Ovary (tissue), 9 donors: ENCODE measurements around the gene MRPL11. TPM values are rescaled to one million over a fixed set of nuclear protein-coding genes. Genes with fewer than 3 reads are reported as not detected.
A peak's percentile ranks its signal among the peaks of the same experiment; 100 is the strongest.

Experiments
- DNase-seq, 5 donors: peaks; one replicate each; pipeline ENCODE4 v3.0.0-alpha.2; 2019 to 2020
- H3K27ac ChIP-seq, 2 donors: fragments of 200-600 bp; one replicate each; pipeline versions ENCODE4 v1.5.1 to v1.8.0; 2019 to 2022
- H3K27me3 ChIP-seq: fragments of 200-600 bp; one replicate; pipeline ENCODE4 v1.8.0; 2022
- H3K36me3 ChIP-seq: fragments of 200-600 bp; sonication (generic); one replicate; pipeline ENCODE4 v1.5.1; 2019
- H3K4me1 ChIP-seq: one replicate; pipeline ENCODE4 v1.8.1; 2013; ENCODE audit warnings: mild to moderate bottlenecking, moderate library complexity; ENCODE audit not compliant: insufficient read depth
- H3K4me3 ChIP-seq: fragments of 200-600 bp; sonication (generic); one replicate; pipeline ENCODE4 v1.5.1; 2017
- H3K9me3 ChIP-seq, 2 donors: fragments of 200-600 bp in 1 of 2; sonication (generic) in 1 of 2; one replicate each; pipeline versions ENCODE4 v1.5.1 to v1.8.1; 2013 to 2019; ENCODE audit warnings: mild to moderate bottlenecking in 1 of 2, moderate library complexity in 1 of 2
- CTCF ChIP-seq, 3 donors: fragments of 450-650 bp in 2 of 3; fragments of 200-600 bp in 1 of 3; IDR thresholded peaks; one replicate each; pipeline versions ENCODE4 v1.5.1 to v1.8.0; 2016 to 2022; ENCODE audit warnings: antibody characterized with exemption in 3 of 3, mild to moderate bottlenecking in 1 of 3
- EP300 ChIP-seq: sonication (generic); formaldehyde crosslinking; IDR thresholded peaks from one replicate; pipeline ENCODE4 v1.6.1; 2017; ENCODE audit warnings: antibody characterized with exemption
- POLR2A ChIP-seq: fragments of 450-650 bp; IDR thresholded peaks from one replicate; pipeline ENCODE4 v1.6.1; 2017; ENCODE audit warnings: antibody characterized with exemption, mild to moderate bottlenecking, moderate library complexity
- WGBS, 3 donors: extraction: QIAGEN DNeasy Blood & Tissue Kit in 1 of 3; methylation state at CpG; one replicate each; pipeline versions ENCODE4 v1.1.5 to v1.1.7; 2013 to 2017; 5-methylcytosine and 5-hydroxymethylcytosine counted together
- intact Hi-C, 4 donors: fragments of 100-400 bp; cut with DNase I; formaldehyde crosslinking; loops; one replicate each; pipeline versions ENCODE4 v1.11.0 to v1.15.1; 2022 to 2023
- polyA plus RNA-seq, 2 donors: library from polyadenylated mRNA; stranded (reverse); fragments of 200-250 nt in 1 of 2; fragments of 350-450 nt in 1 of 2; fragmentation: Illumina TruSeq in 1 of 2; extraction: RNeasy Lipid Tissue Mini Kit (QIAGEN cat#74804) in 1 of 2; gene quantifications; one replicate each; pipeline ENCODE4 v1.2.3, GENCODE V29; 2013 to 2014
- small RNA-seq: library from RNA; depleted of rRNA; stranded (forward); fragments of <200 nt; gene quantifications from one replicate; pipeline ENCODE3, GENCODE V24; 2016
- total RNA-seq, 7 donors: library from RNA; depleted of rRNA in 2 of 7; stranded (reverse); fragments of >200 nt in 2 of 7; fragmentation: NEBNext Ultra II Directional in 3 of 7; extraction: Animal tissue kit (Norgen Biotek cat#: 25700) in 3 of 7; gene quantifications; one replicate each; pipeline versions ENCODE4 v1.1.0 to v1.2.4, GENCODE V29; 2016 to 2023
- donor health status: DM: no; HTN: no; CAD: no; lungs with moderate emphysema.
- donor health status: DM: no; HTN: no; CAD: no.
- donor health status: Bipolar disorder and iron deficiency.
- donor health status: DM: yes; HTN: yes; CAD: no.
- donor health status: DM: no; HTN: no; CAD: no.
- donor health status: DM: yes; HTN: yes; CAD: no.

MRPL11 gene
- total and polyA plus RNA-seq, 9 donors = 30.9 to 53.5 (median 41.4) TPM

DNA sequence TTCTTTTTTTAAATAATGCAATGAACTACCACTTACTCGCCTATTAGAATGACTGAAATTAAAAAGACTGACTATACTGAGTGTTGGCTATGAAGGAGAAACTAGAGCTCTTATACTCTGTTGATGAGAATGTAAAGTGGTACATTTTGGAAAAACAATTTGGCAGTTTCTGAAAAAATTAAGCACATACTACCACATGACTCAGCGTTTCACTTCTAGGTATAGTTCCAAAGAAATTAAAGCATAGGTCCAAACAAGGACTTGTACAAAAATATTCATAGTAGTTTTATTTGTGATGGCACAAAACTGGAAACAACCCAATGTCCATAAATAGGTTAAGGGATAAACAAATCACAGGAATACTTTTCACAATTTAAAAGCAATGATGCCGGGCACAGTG lies 44.7 kb downstream of the MRPL11 start:
- Histone ChIP-seq H3K36me3 (no peaks in the 10 kb centered on the region), H3K4me1 (no peaks in the 10 kb centered on the region), H3K4me3 (no peak overlapping the region), H3K27me3 (no peaks in the 10 kb centered on the region), H3K27ac (no peak overlapping the region), H3K9me3 (no peaks in the 10 kb centered on the region)
- no peak for DNase-seq
- intact Hi-C loops = no loop called here
- WGBS, 3 donors = 73 to 82% (median 78%) methylated on average over 3 of the region's 3 CpGs
- TF ChIP-seq POLR2A = no peak
- TF ChIP-seq CTCF (IDR thresholded peaks at IDR 0.05) = no peak
- no peak for TF ChIP-seq EP300

DNA sequence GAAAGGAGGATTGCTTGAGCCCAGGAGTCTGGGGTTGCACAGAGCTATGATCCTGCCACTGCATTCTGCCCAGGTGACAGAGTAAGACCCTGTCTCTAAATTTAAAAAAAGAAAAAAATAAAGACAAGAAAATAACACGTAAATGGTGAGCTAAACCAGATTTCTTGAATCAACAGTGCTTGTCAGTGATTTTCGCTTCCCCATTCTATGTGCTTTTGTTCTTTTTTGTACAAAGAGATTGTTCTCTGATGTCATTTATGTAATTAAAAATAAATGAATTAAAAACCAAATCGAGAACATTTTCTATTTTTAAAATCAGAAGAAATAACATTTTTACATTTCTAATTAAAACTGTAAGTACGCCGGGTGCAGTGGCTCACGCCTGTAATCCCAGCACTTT lies 47.3 kb downstream of the MRPL11 start:
- H3K27ac ChIP-seq = no peak overlapping the region
- H3K36me3 ChIP-seq = no peaks in the 10 kb centered on the region
- no peak overlapping the region for H3K4me3 ChIP-seq
- H3K4me1 ChIP-seq = peaks cover under 1% of the 10 kb centered on the region
- intact Hi-C loops = no loop called here
- H3K9me3 ChIP-seq = no peaks in the 10 kb centered on the region
- TF ChIP-seq EP300 (no peak), POLR2A (no peak)
- no peaks in the 10 kb centered on the region for H3K27me3 ChIP-seq
- WGBS, 3 donors = 57 to 79% (median 78%) methylated on average over 6 of the region's 6 CpGs
- DNase-seq = no peak

- no peak for TF ChIP-seq POLR2A
- TF ChIP-seq EP300 = no peak
- TF ChIP-seq CTCF (IDR thresholded peaks at IDR 0.05) = peak in 1 of 3 donors; percentile 12
- 30 to 33% (median 31%) methylated on average over 8 of the region's 8 CpGs for WGBS, 3 donors
- Histone ChIP-seq H3K4me1 (peaks cover 2% of the 10 kb centered on the region), H3K27me3 (no peaks in the 10 kb centered on the region), H3K27ac (no peak overlapping the region), H3K4me3 (no peak overlapping the region), H3K36me3 (no peaks in the 10 kb centered on the region), H3K9me3 (no peaks in the 10 kb centered on the region)
- intact Hi-C loops = loop anchor here in 1 of 4 donors (10.0 kb wide), 1 partner anchor 84 kb away; no protein-coding TSS in a partner anchor
- DNase-seq = peak in 1 of 5 donors; percentile 36
Observed at GRCh38 chr11:66388780-66389386, 49.8 kb downstream of the MRPL11 start.

GRCh38 chr11:66386171-66387069 lies 52.2 kb downstream of the MRPL11 start:
- Histone ChIP-seq H3K27me3 (no peaks in the 10 kb centered on the region), H3K9me3 (no peaks in the 10 kb centered on the region), H3K4me1 (peaks cover 2% of the 10 kb centered on the region), H3K27ac (no peak overlapping the region), H3K36me3 (no peaks in the 10 kb centered on the region), H3K4me3 (peak overlapping the region; percentile 8)
- DNase-seq = peak; percentile 68 to 85 (median 79)
- intact Hi-C loops = loop anchor here in 1 of 4 donors (10.0 kb wide), 1 partner anchor 82 kb away; no protein-coding TSS in a partner anchor
- TF ChIP-seq EP300 (no peak), POLR2A (no peak), CTCF (IDR thresholded peaks at IDR 0.05) (peak; percentile 54 to 78 (median 61))
- 7 to 9% (median 7%) methylated on average over 20 of the region's 20 CpGs for WGBS, 3 donors

Small RNAs within 50 kb of the gene (small RNA-seq; reads per million reads assigned to genes)
- gene RF00416 = not detected
- not detected for gene RNU1-84P

Other genes starting within 250 kb of the MRPL11 start
- 10 to 100 TPM; 15.7 to 47.8 (median 38.8) TPM for gene KLC2, start 181.1 kb downstream of the MRPL11 start, total RNA-seq
- gene KLC2, start 181.1 kb downstream of the MRPL11 start, polyA plus RNA-seq = 10 to 100 TPM in 1 of 2 donors, 1 to 10 TPM in 1; 4.6 to 19.4 TPM
- gene RAB1B, start 170.2 kb downstream of the MRPL11 start, total RNA-seq = 100 to 1,000 TPM in 5 of 7 donors, 10 to 100 TPM in 2; 54.6 to 140 (median 119) TPM
- 100 to 1,000 TPM in 1 of 2 donors, 10 to 100 TPM in 1; 57.1 to 132 TPM for gene RAB1B, start 170.2 kb downstream of the MRPL11 start, polyA plus RNA-seq
- gene CNIH2, start 160.7 kb downstream of the MRPL11 start, total RNA-seq = 1 to 10 TPM in 2 of 7 donors, under 1 TPM in 4, not detected in 1; 0.33 to 2.5 (median 0.85) TPM
- gene CNIH2, start 160.7 kb downstream of the MRPL11 start, polyA plus RNA-seq = under 1 TPM; 0.36 to 0.48 TPM
- gene YIF1A, start 149.7 kb downstream of the MRPL11 start, total RNA-seq = 10 to 100 TPM; 43.8 to 91.0 (median 67.5) TPM
- gene YIF1A, start 149.7 kb downstream of the MRPL11 start, polyA plus RNA-seq = 10 to 100 TPM; 39.3 to 63.9 TPM
- gene TMEM151A, start 147.0 kb downstream of the MRPL11 start, total RNA-seq = 10 to 100 TPM in 1 of 7 donors, under 1 TPM in 3, not detected in 3; 0.20 to 10.8 (median 0.60) TPM
- gene TMEM151A, start 147.0 kb downstream of the MRPL11 start, polyA plus RNA-seq = under 1 TPM in 1 of 2 donors, not detected in 1; 0.15 TPM
- gene CD248, start 121.8 kb downstream of the MRPL11 start, total RNA-seq = 10 to 100 TPM in 6 of 7 donors, 1 to 10 TPM in 1; 4.9 to 47.9 (median 19.9) TPM
- gene CD248, start 121.8 kb downstream of the MRPL11 start, polyA plus RNA-seq = 10 to 100 TPM in 1 of 2 donors, 1 to 10 TPM in 1; 6.3 to 17.2 TPM
- 1 to 10 TPM; 1.8 to 9.5 (median 6.3) TPM for gene RIN1, start 102.4 kb downstream of the MRPL11 start, total RNA-seq
- 1 to 10 TPM in 1 of 2 donors, under 1 TPM in 1; 0.52 to 3.5 TPM for gene RIN1, start 102.4 kb downstream of the MRPL11 start, polyA plus RNA-seq
- 10 to 100 TPM; 19.9 to 32.2 (median 23.4) TPM for gene BRMS1, start 93.7 kb downstream of the MRPL11 start, total RNA-seq
- 10 to 100 TPM; 17.5 to 31.0 TPM for gene BRMS1, start 93.7 kb downstream of the MRPL11 start, polyA plus RNA-seq
- gene B4GAT1, start 91.2 kb downstream of the MRPL11 start, total RNA-seq = 10 to 100 TPM; 30.7 to 44.9 (median 37.8) TPM
- 10 to 100 TPM; 53.2 to 54.2 TPM for gene B4GAT1, start 91.2 kb downstream of the MRPL11 start, polyA plus RNA-seq
- gene SLC29A2, start 67.1 kb downstream of the MRPL11 start, total RNA-seq = 1 to 10 TPM in 4 of 7 donors, under 1 TPM in 3; 0.48 to 3.1 (median 1.3) TPM
- gene SLC29A2, start 67.1 kb downstream of the MRPL11 start, polyA plus RNA-seq = under 1 TPM; 0.70 to 0.71 TPM
- 1 to 10 TPM in 1 of 7 donors, under 1 TPM in 4, not detected in 2; 0.07 to 3.3 (median 0.36) TPM for gene NPAS4, start 17.8 kb downstream of the MRPL11 start, total RNA-seq
- under 1 TPM; 0.11 to 0.25 TPM for gene NPAS4, start 17.8 kb downstream of the MRPL11 start, polyA plus RNA-seq
- gene PELI3, start 28.1 kb upstream of the MRPL11 start, total RNA-seq = 10 to 100 TPM; 13.9 to 29.6 (median 21.7) TPM
- gene PELI3, start 28.1 kb upstream of the MRPL11 start, polyA plus RNA-seq = 10 to 100 TPM in 1 of 2 donors, 1 to 10 TPM in 1; 7.6 to 18.5 TPM
- gene DPP3, start 41.6 kb upstream of the MRPL11 start, total RNA-seq = 10 to 100 TPM in 5 of 7 donors, 1 to 10 TPM in 2; 6.5 to 19.3 (median 13.1) TPM
- 1 to 10 TPM; 8.2 TPM for gene DPP3, start 41.6 kb upstream of the MRPL11 start, polyA plus RNA-seq
- gene BBS1, start 71.8 kb upstream of the MRPL11 start, total RNA-seq = 10 to 100 TPM; 54.7 to 78.3 (median 69.1) TPM
- 10 to 100 TPM; 33.8 to 41.6 TPM for gene BBS1, start 71.8 kb upstream of the MRPL11 start, polyA plus RNA-seq
- gene ZDHHC24, start 107.2 kb upstream of the MRPL11 start, total RNA-seq = 10 to 100 TPM in 2 of 7 donors, 1 to 10 TPM in 5; 5.1 to 14.5 (median 8.9) TPM
- 1 to 10 TPM; 6.3 to 9.1 TPM for gene ZDHHC24, start 107.2 kb upstream of the MRPL11 start, polyA plus RNA-seq
- under 1 TPM in 5 of 7 donors, not detected in 2; 0.11 to 0.28 (median 0.25) TPM for gene ACTN3, start 108.1 kb upstream of the MRPL11 start, total RNA-seq
- under 1 TPM in 1 of 2 donors, not detected in 1; 0.22 TPM for gene ACTN3, start 108.1 kb upstream of the MRPL11 start, polyA plus RNA-seq
- gene CTSF, start 129.8 kb upstream of the MRPL11 start, total RNA-seq = 100 to 1,000 TPM in 5 of 7 donors, 10 to 100 TPM in 2; 52.6 to 188 (median 106) TPM
- 100 to 1,000 TPM; 177 to 222 TPM for gene CTSF, start 129.8 kb upstream of the MRPL11 start, polyA plus RNA-seq
- gene CCDC87, start 154.2 kb upstream of the MRPL11 start, total RNA-seq = under 1 TPM; 0.33 to 0.60 (median 0.46) TPM
- gene CCDC87, start 154.2 kb upstream of the MRPL11 start, polyA plus RNA-seq = under 1 TPM; 0.13 to 0.20 TPM
- 10 to 100 TPM; 27.7 to 53.1 (median 49.1) TPM for gene CCS, start 154.3 kb upstream of the MRPL11 start, total RNA-seq
- 10 to 100 TPM; 15.7 to 55.0 TPM for gene CCS, start 154.3 kb upstream of the MRPL11 start, polyA plus RNA-seq
- gene RBM14, start 177.8 kb upstream of the MRPL11 start, total RNA-seq = 10 to 100 TPM; 36.5 to 89.6 (median 71.9) TPM
- gene RBM14, start 177.8 kb upstream of the MRPL11 start, polyA plus RNA-seq = 10 to 100 TPM; 28.9 to 35.4 TPM
- gene RBM4, start 199.9 kb upstream of the MRPL11 start, total RNA-seq = 100 to 1,000 TPM in 5 of 7 donors, 10 to 100 TPM in 2; 64.0 to 142 (median 121) TPM
- gene RBM4, start 199.9 kb upstream of the MRPL11 start, polyA plus RNA-seq = 100 to 1,000 TPM; 117 to 177 TPM
- gene RBM4B, start 239.0 kb upstream of the MRPL11 start, total RNA-seq = 10 to 100 TPM; 16.1 to 34.4 (median 27.6) TPM
- gene RBM4B, start 239.0 kb upstream of the MRPL11 start, polyA plus RNA-seq = 10 to 100 TPM; 33.8 to 46.2 TPM